Activated CD8-positive, alpha-beta memory T cell treated with anti-CD3 and anti-CD28 coated beads for 24 hours (primary cell): Measurements from ENCODE around the gene PTPRN2.
"Not testable (repeated sequence)": the region's sequence is repeated elsewhere in the genome, so short reads cannot be mapped to it uniquely, and the experiment has no call there.

ENCODE experiments used
- DNase-seq: peaks from one replicate; pipeline ENCODE4 v3.0.0-alpha.2; 2020

The PTPRN2 gene

GRCh38 chr7:157901166-157901565, 686.5 kb downstream of the PTPRN2 start:
- no peak for DNase-seq

GRCh38 chr7:157900556-157900955, 687.1 kb downstream of the PTPRN2 start:
- no peak for DNase-seq

- no peak for DNase-seq
These were observed 687.6 kb downstream of the PTPRN2 start for GRCh38 chr7:157900011-157900410.

GRCh38 chr7:157898802-157899505, 688.7 kb downstream of the PTPRN2 start:
- no peak for DNase-seq

- no peak for DNase-seq
These were observed 689.4 kb downstream of the PTPRN2 start for GRCh38 chr7:157898261-157898660.

- DNase-seq = no peak
These were observed 689.9 kb downstream of the PTPRN2 start for GRCh38 chr7:157897681-157898080.

GRCh38 chr7:157896774-157897555, 690.7 kb downstream of the PTPRN2 start:
- DNase-seq = no peak

GRCh38 chr7:157896376-157896675, 691.3 kb downstream of the PTPRN2 start:
- not testable (repeated sequence) for DNase-seq

GRCh38 chr7:157895520-157896375, 691.9 kb downstream of the PTPRN2 start:
- DNase-seq = no peak

GRCh38 chr7:157895098-157895497, 692.5 kb downstream of the PTPRN2 start:
- not testable (repeated sequence) for DNase-seq

- no peak for DNase-seq
These were observed 694.0 kb downstream of the PTPRN2 start for GRCh38 chr7:157893535-157894044.

- no peak for DNase-seq
These were observed 694.7 kb downstream of the PTPRN2 start for GRCh38 chr7:157892751-157893523.

GRCh38 chr7:157890921-157891401, 696.7 kb downstream of the PTPRN2 start:
- DNase-seq = no peak

GRCh38 chr7:157889480-157889879, 698.1 kb downstream of the PTPRN2 start:
- DNase-seq = no peak

- no peak for DNase-seq
These were observed 699.0 kb downstream of the PTPRN2 start for GRCh38 chr7:157888579-157888978.

GRCh38 chr7:157887400-157887799, 700.2 kb downstream of the PTPRN2 start:
- no peak for DNase-seq

- DNase-seq = no peak
These were observed 700.9 kb downstream of the PTPRN2 start for GRCh38 chr7:157886711-157887110.

GRCh38 chr7:157886266-157886665, 701.4 kb downstream of the PTPRN2 start:
- DNase-seq = no peak

GRCh38 chr7:157885140-157885539, 702.5 kb downstream of the PTPRN2 start:
- DNase-seq = no peak

- DNase-seq = no peak
These were observed 703.1 kb downstream of the PTPRN2 start for GRCh38 chr7:157884461-157885062.

- no peak for DNase-seq
These were observed 706.4 kb downstream of the PTPRN2 start for GRCh38 chr7:157881048-157881771.
